ENCODE data around the gene ARMC2.

Gene ARMC2

GRCh38 chr6:108996208-108996607 is 148.0 kb downstream of the ARMC2 start:
- no peak for FAIRE-seq

DNA sequence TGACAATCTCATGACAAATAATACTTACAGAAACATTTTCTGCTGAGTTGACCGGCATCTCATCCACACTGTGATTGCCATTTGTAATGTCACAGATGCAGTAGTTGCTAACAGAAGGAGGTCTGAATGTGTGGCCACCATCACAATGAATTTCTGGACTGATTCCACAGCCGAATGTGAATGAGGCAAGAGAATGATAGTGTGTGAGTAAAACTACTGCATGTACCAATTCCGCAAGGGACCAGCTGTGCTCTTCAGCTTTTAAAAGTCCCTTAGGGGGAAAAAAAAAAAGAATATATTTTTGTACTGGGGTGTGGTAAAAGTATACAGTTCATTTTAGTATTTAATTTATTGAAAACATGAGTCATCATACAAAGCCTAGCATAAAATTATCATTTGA is 150.3 kb downstream of the ARMC2 start:
- FAIRE-seq: no peak

GRCh38 chr6:108999428-108999827 is 151.2 kb downstream of the ARMC2 start:
- FAIRE-seq: no peak

DNA sequence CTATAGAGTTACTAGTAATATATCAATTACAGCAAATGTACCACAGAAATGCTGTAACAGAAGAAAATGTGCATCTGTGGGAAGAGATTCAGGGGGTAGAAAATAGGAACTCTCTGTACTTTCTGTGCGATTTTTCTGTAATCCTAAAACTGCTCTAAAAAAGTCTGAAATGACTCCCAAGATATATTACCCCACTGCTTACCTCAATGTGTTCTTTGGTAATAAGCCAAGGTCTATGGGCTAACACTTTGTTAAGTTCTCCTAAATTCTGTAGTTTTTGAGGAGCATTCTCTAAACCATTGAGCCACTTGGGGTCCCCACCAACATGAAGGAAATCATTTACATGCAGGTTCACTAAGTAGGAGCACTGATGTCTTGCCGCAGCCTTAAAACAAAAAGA is 152.1 kb downstream of the ARMC2 start:
- no peak for FAIRE-seq

- no peak for FAIRE-seq
Measured at GRCh38 chr6:109001291-109001894, 153.2 kb downstream of the ARMC2 start.

- no peak for FAIRE-seq
Measured at GRCh38 chr6:109002051-109002697, 154.0 kb downstream of the ARMC2 start.

GRCh38 chr6:109002882-109003281 is 154.7 kb downstream of the ARMC2 start:
- no peak for FAIRE-seq

DNA sequence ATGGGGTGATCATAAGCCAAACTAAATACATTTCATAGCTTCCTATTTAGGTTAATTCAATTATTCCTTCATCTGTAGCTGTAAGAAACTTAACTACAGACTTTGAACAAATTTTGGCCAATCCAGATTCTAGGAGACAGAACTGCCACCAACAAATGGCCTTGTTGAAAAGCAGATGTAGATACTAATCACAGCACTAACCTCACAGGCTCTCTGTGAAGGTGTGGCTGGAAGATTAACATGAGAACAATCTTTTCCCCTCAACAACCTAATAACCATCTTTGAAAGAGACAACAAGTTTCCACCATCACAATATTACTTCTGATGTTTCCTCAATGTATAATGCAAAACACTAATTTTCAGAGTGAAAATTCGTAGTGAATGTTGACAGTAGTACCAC is 158.6 kb downstream of the ARMC2 start:
- FAIRE-seq: no peak

DNA sequence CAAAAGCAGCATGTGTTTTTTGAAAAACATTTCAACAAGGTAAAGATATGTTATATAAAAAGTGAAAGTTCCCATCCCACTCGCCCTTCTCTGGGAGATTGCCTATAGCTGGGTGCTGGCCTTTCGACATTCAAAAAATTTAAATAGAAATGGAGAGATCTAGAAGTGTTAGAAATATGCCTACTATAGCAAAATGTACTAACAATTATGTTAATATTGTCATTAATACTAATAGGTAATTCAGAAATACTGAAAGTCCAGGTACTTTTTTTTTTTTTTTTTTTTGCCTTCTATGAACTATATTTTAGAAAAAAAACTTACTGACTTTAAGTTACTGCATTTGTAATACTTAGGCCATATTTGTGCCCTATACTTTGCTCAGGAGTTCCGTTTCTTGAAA is 159.3 kb downstream of the ARMC2 start:
- peak; percentile 60 for FAIRE-seq

GRCh38 chr6:109008054-109008453 is 159.8 kb downstream of the ARMC2 start:
- FAIRE-seq: peak; percentile 27

- peak; percentile 80 for FAIRE-seq
Measured at GRCh38 chr6:109008537-109009235, 160.5 kb downstream of the ARMC2 start.

GRCh38 chr6:109009236-109009961 is 161.2 kb downstream of the ARMC2 start:
- no peak for FAIRE-seq

DNA sequence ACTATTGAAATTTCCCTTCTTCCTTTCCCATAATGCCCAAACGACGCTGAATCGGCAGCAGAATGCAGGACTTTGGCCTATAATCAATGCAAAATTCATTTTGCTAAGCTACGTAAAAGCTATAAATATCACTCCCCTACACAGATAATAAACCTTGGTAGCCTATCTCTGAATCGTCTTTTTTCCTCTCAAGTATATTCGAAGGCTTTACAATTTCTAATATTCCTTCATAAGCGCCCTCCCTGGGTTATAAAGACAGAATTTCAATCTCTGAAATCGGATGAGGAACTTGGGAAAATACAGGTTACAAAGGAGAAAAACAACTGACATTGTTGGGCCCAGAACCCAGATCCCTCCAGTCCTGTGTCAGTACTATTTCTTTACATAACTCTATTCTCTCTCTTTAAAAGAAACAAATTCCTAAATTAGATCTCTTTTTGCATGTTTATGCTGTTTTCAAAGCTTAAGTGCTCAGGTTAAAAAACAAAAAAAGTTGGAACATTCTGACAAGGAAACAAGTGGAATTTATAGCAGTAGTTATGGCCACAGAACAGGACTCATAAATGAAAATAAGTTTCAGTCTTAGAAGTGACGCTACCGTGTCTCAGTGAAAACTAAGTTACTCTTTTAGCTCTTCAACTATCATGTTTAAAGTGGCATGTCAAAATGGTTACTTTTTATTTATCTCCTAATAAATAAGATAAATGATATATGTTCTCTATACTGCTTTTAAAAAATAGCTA is 161.9 kb downstream of the ARMC2 start:
- no peak for FAIRE-seq

- FAIRE-seq: no peak
Measured at GRCh38 chr6:109010705-109011102, 162.5 kb downstream of the ARMC2 start.

GRCh38 chr6:109013656-109014305 is 165.6 kb downstream of the ARMC2 start:
- peak; percentile 27 for FAIRE-seq

DNA sequence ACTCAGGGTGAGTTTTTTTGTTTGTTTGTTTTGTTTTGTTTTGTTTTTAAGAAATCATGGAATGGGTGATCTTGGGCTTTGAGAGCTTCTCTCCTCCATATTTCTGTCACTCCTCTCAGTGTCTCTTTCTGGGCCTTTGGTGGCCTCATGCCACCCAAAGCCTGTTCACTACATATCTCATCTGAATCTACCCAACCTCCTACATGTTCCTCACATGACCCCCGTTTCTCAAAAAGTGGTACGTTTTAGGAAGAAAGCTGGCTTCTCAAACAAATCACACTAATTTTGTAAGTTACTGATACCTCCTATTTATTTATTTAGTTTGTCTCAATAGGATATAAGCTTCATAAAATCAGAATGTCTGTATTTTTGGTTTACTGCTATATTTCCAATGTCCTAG is 166.4 kb downstream of the ARMC2 start:
- FAIRE-seq: no peak

GRCh38 chr6:109015176-109015575 is 167.0 kb downstream of the ARMC2 start:
- FAIRE-seq: no peak

DNA sequence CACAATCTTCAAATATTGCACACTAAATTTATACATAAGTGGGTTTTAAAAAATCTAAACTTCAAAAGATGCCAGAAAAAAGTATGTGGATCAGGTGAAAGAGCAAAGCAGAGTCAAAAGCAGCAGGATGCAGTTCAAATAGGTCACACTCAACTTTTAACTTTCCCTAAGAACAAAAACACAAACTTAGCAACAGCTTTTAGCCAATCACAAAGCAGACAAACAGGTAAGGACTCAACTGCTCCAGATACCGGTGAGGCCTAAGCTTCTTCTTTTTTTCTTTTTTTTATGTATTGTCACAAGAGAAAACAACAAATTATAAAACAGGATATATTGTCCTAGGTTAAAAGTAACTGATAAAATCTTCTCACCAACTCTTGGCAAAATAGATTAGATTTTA is 171.7 kb downstream of the ARMC2 start:
- no peak for FAIRE-seq

DNA sequence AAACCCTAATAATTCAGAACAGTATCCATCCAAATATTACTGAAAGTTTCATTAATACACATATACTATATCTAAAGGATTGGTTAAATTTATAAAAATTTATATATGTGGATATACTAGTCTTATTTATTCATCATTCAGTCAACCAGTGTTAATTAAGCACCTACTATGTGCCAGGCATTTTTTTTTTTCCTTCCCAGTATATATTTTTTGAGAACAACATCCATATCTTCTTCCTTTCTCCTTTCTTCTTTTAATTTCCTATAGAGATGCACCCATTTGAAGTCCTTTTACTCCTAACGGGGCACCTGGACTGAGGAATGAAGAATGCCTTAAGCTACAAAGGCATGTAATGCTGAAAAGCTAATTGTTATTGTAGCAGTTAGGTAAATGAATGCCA is 173.6 kb downstream of the ARMC2 start:
- FAIRE-seq: no peak

DNA sequence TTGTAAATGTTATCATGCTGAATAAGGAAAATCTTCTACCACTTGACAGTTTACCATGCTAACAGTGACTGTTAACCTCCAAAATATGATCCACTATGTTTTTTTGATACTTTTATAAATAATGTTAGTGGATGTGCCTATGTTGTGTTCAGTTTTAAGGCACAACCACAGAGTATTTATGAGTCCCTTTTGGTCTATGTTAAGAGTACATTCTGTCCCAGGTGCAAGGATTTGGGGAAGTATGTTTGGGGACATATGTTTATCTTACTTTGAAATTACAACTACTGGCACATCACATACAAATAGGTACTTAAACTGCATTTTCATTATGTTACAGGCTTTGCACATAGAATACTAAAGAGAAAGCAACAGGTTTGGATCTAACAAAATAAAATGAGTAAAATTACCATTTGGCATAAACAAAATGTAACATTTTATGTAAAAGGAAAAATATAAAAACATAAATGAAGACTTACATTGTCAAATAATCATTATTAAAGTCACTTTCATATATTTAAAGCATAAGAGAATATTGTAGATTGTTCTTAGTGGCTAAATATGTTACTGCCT is 175.2 kb downstream of the ARMC2 start:
- peak; percentile 31 for FAIRE-seq
